PC-9 (cell line): ENCODE measurements around the gene CEL.

Experiments used
- CTCF ChIP-seq: fragments of 200-600 bp; sonication (generic); conservative IDR thresholded peaks from 2 replicates; pipeline ENCODE4 v1.6.1; 2017; ENCODE audit warnings: mixed run types, antibody characterized with exemption, mild to moderate bottlenecking, moderate library complexity
- EZH2 ChIP-seq: fragments of 200-600 bp; sonication (generic); IDR thresholded peaks from 2 replicates; pipeline ENCODE4 v1.8.0; 2017; ENCODE audit warnings: antibody characterized with exemption, low read depth

GRCh38 chr9:133065070-133065388 is 3.2 kb downstream of the CEL start:
- TF ChIP-seq CTCF (no peak), EZH2 (no peak)
